Prostate gland (tissue), 2 donors: ENCODE measurements around the gene BAX. TPM values are rescaled to one million over a fixed set of nuclear protein-coding genes. Genes with fewer than 3 reads are reported as not detected.
A peak's percentile ranks its signal among the peaks of the same experiment; 100 is the strongest.

Experiments
- DNase-seq: peaks from one replicate; pipeline ENCODE4 v3.0.0-alpha.2; 2019; ENCODE audit warnings: low spot score
- H3K27ac ChIP-seq, 2 donors: fragments of 200-600 bp; sonication (generic); 2 replicates each; pipeline ENCODE4 v1.5.1; 2017 to 2019
- H3K27me3 ChIP-seq: fragments of 200-600 bp; sonication (generic); replicated peaks from 2 replicates; pipeline ENCODE4 v1.5.1; 2019; ENCODE audit not compliant: insufficient read depth
- H3K36me3 ChIP-seq, 2 donors: fragments of 200-600 bp; sonication (generic); 1 replicate in 1 of 2; 2 replicates in 1 of 2; pipeline versions ENCODE4 v1.5.1 to v1.8.1; 2017 to 2019
- H3K4me1 ChIP-seq: fragments of 200-600 bp; sonication (generic); replicated peaks from 2 replicates; pipeline ENCODE4 v1.5.1; 2019
- H3K4me3 ChIP-seq, 2 donors: fragments of 200-600 bp; sonication (generic); 2 replicates each; pipeline ENCODE4 v1.5.1; 2017 to 2019
- H3K9me3 ChIP-seq: fragments of 200-600 bp; sonication (generic); 2 replicates; pipeline ENCODE4 v1.5.1; 2017
- POLR2A ChIP-seq: fragments of 450-650 bp; IDR thresholded peaks from one replicate; pipeline ENCODE4 v1.6.1; 2016; ENCODE audit warnings: antibody characterized with exemption, mild to moderate bottlenecking
- POLR2AphosphoS5 ChIP-seq: sonication (generic); formaldehyde crosslinking; IDR thresholded peaks from one replicate; pipeline ENCODE4 v1.6.1; 2017; ENCODE audit warnings: antibody characterized with exemption
- WGBS: methylation state at CpG from one replicate; pipeline ENCODE4 v1.1.5; 2018; 5-methylcytosine and 5-hydroxymethylcytosine counted together
- intact Hi-C: fragments of 100-400 bp; cut with DNase I; formaldehyde crosslinking; loops from one replicate; pipeline ENCODE4 v1.14.2; 2022
- total RNA-seq, 2 donors: library from RNA; depleted of rRNA; stranded (reverse); fragments of >200 nt; gene quantifications; one replicate each; pipeline ENCODE4 v1.1.0, GENCODE V29; 2016
- TF ChIP-seq, protein P1 (sequence below), 4 experiments: fragments of 200-600 bp in 2 of 4; fragments of 450-650 bp in 2 of 4; sonication (generic) in 2 of 4; IDR thresholded peaks; 1 replicate in 3 of 4; 2 replicates in 1 of 4; pipeline ENCODE4 v1.5.1; 2016 to 2019; ENCODE audit warnings: antibody characterized with exemption in 4 of 4, mild to moderate bottlenecking in 2 of 4, moderate library complexity in 2 of 4

The BAX gene
- total RNA-seq, 2 donors from 2014 or later = 52.1 to 62.3 TPM

DNA sequence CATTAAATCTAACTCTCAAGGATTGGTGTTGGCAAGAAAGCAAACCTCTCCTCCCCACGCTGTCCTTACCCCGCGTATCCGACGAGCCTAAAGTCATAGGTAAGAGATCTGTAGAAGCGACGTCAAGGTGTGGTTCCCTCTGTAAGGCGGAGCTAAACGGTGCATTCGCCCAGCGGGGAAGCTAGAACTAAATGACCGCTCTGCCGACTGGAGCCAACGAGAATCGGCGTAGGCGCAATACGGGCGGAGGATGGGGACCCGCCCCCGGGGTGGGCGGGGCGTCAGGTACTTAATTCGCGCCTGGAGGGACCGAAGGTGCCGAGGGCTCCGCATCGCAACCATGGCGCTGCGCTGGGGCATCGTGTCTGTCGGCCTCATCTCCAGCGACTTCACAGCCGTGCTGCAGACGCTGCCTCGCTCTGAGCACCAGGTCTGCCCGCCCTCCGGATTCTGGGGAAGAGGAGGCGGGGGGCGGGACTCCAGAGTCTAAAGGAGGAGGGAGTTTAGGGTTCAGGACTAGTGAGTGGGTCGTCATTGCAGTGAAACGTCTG, 21.2 kb upstream of the BAX start, which contains the start of gene DHDH:
Gene DHDH (plus strand): TSS at position 318 of the 551 bp plus-strand sequence. CDS start 23 bp downstream, at position 341.
- peak; percentile 94 for TF ChIP-seq POLR2A
- TF ChIP-seq, protein P1, sequence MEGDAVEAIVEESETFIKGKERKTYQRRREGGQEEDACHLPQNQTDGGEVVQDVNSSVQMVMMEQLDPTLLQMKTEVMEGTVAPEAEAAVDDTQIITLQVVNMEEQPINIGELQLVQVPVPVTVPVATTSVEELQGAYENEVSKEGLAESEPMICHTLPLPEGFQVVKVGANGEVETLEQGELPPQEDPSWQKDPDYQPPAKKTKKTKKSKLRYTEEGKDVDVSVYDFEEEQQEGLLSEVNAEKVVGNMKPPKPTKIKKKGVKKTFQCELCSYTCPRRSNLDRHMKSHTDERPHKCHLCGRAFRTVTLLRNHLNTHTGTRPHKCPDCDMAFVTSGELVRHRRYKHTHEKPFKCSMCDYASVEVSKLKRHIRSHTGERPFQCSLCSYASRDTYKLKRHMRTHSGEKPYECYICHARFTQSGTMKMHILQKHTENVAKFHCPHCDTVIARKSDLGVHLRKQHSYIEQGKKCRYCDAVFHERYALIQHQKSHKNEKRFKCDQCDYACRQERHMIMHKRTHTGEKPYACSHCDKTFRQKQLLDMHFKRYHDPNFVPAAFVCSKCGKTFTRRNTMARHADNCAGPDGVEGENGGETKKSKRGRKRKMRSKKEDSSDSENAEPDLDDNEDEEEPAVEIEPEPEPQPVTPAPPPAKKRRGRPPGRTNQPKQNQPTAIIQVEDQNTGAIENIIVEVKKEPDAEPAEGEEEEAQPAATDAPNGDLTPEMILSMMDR (IDR thresholded peaks at IDR 0.05) = peak in 1 of 4 experiments; percentile 21
- TF ChIP-seq POLR2AphosphoS5 = peak; percentile 96
- WGBS = under 1% methylated on average over 42 of the region's 43 CpGs
- peak; percentile 91 for DNase-seq
- Histone ChIP-seq H3K27ac (peak within 1 kb of the TSS; percentile 68 to 78), H3K4me1 (no peaks in the 10 kb centered on the region), H3K36me3 (no peaks in the 10 kb centered on the region), H3K27me3 (no peaks in the 10 kb centered on the region), H3K9me3 (no peaks in the 10 kb centered on the region), H3K4me3 (peak within 1 kb of the TSS; percentile 33 to 34)
- intact Hi-C loops = no loop called here

DNA sequence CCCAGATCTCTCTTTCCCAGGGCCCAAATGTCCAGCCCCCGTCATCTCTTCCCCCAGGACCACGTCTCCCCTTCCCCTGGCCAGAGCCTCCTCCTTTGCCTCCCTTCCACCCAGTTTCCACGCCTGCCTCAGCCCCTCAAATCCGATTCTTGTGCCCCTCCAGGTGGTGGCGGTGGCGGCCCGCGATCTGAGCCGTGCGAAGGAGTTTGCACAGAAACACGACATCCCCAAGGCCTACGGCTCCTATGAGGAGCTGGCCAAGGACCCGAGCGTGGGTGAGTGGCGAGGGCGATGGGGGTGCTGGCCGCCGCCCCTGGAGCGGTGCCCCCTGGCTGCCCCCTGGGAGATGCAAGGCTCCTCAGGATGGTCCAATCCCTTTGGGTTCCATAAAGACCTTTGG, 19.8 kb upstream of the BAX start:
- Histone ChIP-seq H3K4me1 (no peaks in the 10 kb centered on the region), H3K4me3 (no peak overlapping the region), H3K36me3 (no peaks in the 10 kb centered on the region), H3K27ac (no peak overlapping the region), H3K9me3 (no peaks in the 10 kb centered on the region), H3K27me3 (no peaks in the 10 kb centered on the region)
- DNase-seq = no peak
- intact Hi-C loops = no loop called here
- WGBS = 87% methylated on average over 19 of the region's 19 CpGs
- TF ChIP-seq POLR2AphosphoS5 (no peak), POLR2A (no peak)
- TF ChIP-seq, protein P1 (IDR thresholded peaks at IDR 0.05) = no peak

DNA sequence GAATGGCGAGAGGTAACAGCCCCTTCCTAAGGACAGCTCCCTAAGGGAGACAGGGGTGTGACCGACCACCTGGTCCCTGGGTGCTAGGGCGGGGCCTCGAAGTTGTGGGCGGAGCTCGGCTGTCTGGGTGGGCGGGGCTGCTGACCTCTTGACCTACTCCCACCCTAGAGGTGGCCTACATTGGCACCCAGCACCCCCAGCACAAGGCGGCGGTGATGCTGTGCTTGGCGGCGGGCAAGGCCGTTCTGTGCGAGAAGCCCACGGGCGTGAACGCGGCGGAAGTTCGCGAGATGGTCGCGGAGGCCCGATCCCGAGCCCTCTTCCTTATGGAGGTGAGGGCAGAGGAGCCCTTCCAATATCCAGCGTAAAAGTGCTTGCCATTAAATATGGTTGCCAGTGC, 18.8 kb upstream of the BAX start:
- 98% methylated on average over 25 of the region's 25 CpGs for WGBS
- intact Hi-C loops = no loop called here
- Histone ChIP-seq H3K27me3 (no peaks in the 10 kb centered on the region), H3K27ac (no peak overlapping the region), H3K9me3 (no peaks in the 10 kb centered on the region), H3K4me1 (no peaks in the 10 kb centered on the region), H3K36me3 (no peaks in the 10 kb centered on the region), H3K4me3 (no peak overlapping the region)
- TF ChIP-seq POLR2AphosphoS5 = no peak
- no peak for DNase-seq

DNA sequence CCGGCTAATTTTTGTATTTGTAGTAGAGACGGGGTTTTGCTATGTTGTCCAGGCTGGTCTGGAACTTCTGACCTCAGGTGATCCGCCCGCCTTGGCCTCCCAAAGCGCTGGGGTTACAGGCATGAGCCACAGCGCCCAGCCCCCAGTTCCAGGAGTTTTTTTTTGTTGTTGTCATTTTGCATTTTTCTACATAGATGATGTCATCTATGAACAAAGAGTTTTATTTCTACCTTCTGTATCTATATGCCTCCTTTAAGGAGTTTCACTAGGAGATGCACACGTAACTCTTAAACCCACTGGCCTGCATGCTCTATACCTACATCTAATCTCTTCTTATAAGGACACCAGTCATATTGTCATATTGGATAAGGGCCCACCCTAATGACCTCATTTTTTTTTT, 16.4 kb upstream of the BAX start:
- TF ChIP-seq POLR2AphosphoS5 (no peak), POLR2A (no peak)
- TF ChIP-seq, protein P1 (IDR thresholded peaks at IDR 0.05) = no peak
- no peaks in the 10 kb centered on the region for H3K27me3 ChIP-seq
- no peaks in the 10 kb centered on the region for H3K4me1 ChIP-seq
- H3K27ac ChIP-seq = no peak overlapping the region
- intact Hi-C loops = no loop called here
- 96% methylated on average over 7 of the region's 7 CpGs for WGBS
- no peaks in the 10 kb centered on the region for H3K9me3 ChIP-seq
- no peak for DNase-seq
- no peaks in the 10 kb centered on the region for H3K36me3 ChIP-seq
- H3K4me3 ChIP-seq = no peak overlapping the region

DNA sequence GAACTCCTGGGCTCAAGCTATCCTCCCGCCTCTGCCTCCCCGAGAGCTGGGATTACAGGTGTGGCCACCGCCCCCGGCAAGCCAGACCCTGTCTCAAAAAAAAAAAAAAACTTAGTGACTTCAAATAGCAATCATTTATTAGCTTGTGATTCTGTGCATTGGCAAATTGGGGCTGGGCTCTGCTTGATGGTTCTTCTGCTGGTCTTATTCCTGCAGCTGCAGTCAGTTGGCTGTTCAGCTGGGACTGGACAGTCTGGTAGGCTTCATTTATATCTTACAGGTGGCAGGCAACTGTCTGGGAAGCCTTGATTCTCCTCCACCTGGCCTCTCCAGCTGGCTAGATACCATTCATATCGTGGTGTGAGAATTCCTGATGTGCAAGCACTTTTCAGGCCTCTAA, 13.8 kb upstream of the BAX start:
- 96% methylated on average over 5 of the region's 5 CpGs for WGBS
- no peak for DNase-seq
- H3K27ac ChIP-seq = no peak overlapping the region
- no peaks in the 10 kb centered on the region for H3K27me3 ChIP-seq
- intact Hi-C loops = no loop called here
- H3K4me3 ChIP-seq = no peak overlapping the region
- H3K9me3 ChIP-seq = no peaks in the 10 kb centered on the region
- TF ChIP-seq POLR2AphosphoS5 (no peak), POLR2A (no peak)
- TF ChIP-seq, protein P1 (IDR thresholded peaks at IDR 0.05) = no peak
- no peaks in the 10 kb centered on the region for H3K4me1 ChIP-seq
- no peaks in the 10 kb centered on the region for H3K36me3 ChIP-seq
